Prostate gland (tissue), 2 donors: ENCODE measurements around the gene WDR43. TPM values are rescaled to one million over a fixed set of nuclear protein-coding genes. Genes with fewer than 3 reads are reported as not detected.

Experiments used
- DNase-seq: peaks from one replicate; pipeline ENCODE4 v3.0.0-alpha.2; 2019; ENCODE audit warnings: low spot score
- H3K27ac ChIP-seq, 2 donors: fragments of 200-600 bp; sonication (generic); 2 replicates each; pipeline ENCODE4 v1.5.1; 2017 to 2019
- H3K27me3 ChIP-seq: fragments of 200-600 bp; sonication (generic); replicated peaks from 2 replicates; pipeline ENCODE4 v1.5.1; 2019; ENCODE audit not compliant: insufficient read depth
- H3K36me3 ChIP-seq, 2 donors: fragments of 200-600 bp; sonication (generic); 1 replicate in 1 of 2; 2 replicates in 1 of 2; pipeline versions ENCODE4 v1.5.1 to v1.8.1; 2017 to 2019
- H3K4me1 ChIP-seq: fragments of 200-600 bp; sonication (generic); replicated peaks from 2 replicates; pipeline ENCODE4 v1.5.1; 2019
- H3K4me3 ChIP-seq, 2 donors: fragments of 200-600 bp; sonication (generic); 2 replicates each; pipeline ENCODE4 v1.5.1; 2017 to 2019
- H3K9me3 ChIP-seq: fragments of 200-600 bp; sonication (generic); 2 replicates; pipeline ENCODE4 v1.5.1; 2017
- POLR2A ChIP-seq: fragments of 450-650 bp; IDR thresholded peaks from one replicate; pipeline ENCODE4 v1.6.1; 2016; ENCODE audit warnings: antibody characterized with exemption, mild to moderate bottlenecking
- POLR2AphosphoS5 ChIP-seq: sonication (generic); formaldehyde crosslinking; IDR thresholded peaks from one replicate; pipeline ENCODE4 v1.6.1; 2017; ENCODE audit warnings: antibody characterized with exemption
- WGBS: methylation state at CpG from one replicate; pipeline ENCODE4 v1.1.5; 2018; 5-methylcytosine and 5-hydroxymethylcytosine counted together
- intact Hi-C: fragments of 100-400 bp; cut with DNase I; formaldehyde crosslinking; loops from one replicate; pipeline ENCODE4 v1.14.2; 2022
- total RNA-seq, 2 donors: library from RNA; depleted of rRNA; stranded (reverse); fragments of >200 nt; gene quantifications; one replicate each; pipeline ENCODE4 v1.1.0, GENCODE V29; 2016
- TF ChIP-seq, protein P1 (sequence below), 4 experiments: fragments of 200-600 bp in 2 of 4; fragments of 450-650 bp in 2 of 4; sonication (generic) in 2 of 4; IDR thresholded peaks; 1 replicate in 3 of 4; 2 replicates in 1 of 4; pipeline ENCODE4 v1.5.1; 2016 to 2019; ENCODE audit warnings: antibody characterized with exemption in 4 of 4, mild to moderate bottlenecking in 2 of 4, moderate library complexity in 2 of 4

Gene WDR43
- total RNA-seq, 2 donors from 2014 or later: 30.6 to 36.9 TPM

DNA sequence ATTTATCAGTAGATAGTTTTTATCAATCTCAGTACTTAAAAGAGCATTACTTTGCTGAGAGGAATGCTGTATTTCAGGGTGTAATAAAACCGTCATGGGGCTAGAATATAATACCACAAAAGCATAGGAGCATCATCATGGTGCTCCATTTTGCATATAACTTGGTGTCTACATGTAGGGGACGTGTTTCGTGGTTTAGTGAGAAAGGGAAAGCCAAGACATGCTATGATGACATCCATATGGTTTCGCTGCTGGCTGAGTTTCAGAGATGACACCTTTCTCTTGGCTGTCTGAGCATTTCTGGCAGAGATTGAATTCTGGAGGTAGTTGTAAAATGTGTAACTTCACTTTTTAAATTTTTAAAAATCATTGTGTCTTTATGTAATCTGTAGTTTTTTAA lies 32.4 kb downstream of the WDR43 start:
- Histone ChIP-seq H3K27ac (no peak overlapping the region), H3K4me1 (no peaks in the 10 kb centered on the region), H3K27me3 (no peaks in the 10 kb centered on the region), H3K4me3 (no peak overlapping the region), H3K9me3 (no peaks in the 10 kb centered on the region), H3K36me3 (no peaks in the 10 kb centered on the region)
- intact Hi-C loops: no loop called here
- 82% methylated on average over 4 of the region's 4 CpGs for WGBS
- DNase-seq: no peak
- TF ChIP-seq, protein P1, sequence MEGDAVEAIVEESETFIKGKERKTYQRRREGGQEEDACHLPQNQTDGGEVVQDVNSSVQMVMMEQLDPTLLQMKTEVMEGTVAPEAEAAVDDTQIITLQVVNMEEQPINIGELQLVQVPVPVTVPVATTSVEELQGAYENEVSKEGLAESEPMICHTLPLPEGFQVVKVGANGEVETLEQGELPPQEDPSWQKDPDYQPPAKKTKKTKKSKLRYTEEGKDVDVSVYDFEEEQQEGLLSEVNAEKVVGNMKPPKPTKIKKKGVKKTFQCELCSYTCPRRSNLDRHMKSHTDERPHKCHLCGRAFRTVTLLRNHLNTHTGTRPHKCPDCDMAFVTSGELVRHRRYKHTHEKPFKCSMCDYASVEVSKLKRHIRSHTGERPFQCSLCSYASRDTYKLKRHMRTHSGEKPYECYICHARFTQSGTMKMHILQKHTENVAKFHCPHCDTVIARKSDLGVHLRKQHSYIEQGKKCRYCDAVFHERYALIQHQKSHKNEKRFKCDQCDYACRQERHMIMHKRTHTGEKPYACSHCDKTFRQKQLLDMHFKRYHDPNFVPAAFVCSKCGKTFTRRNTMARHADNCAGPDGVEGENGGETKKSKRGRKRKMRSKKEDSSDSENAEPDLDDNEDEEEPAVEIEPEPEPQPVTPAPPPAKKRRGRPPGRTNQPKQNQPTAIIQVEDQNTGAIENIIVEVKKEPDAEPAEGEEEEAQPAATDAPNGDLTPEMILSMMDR (IDR thresholded peaks at IDR 0.05): no peak
- TF ChIP-seq POLR2A (no peak), POLR2AphosphoS5 (no peak)

DNA sequence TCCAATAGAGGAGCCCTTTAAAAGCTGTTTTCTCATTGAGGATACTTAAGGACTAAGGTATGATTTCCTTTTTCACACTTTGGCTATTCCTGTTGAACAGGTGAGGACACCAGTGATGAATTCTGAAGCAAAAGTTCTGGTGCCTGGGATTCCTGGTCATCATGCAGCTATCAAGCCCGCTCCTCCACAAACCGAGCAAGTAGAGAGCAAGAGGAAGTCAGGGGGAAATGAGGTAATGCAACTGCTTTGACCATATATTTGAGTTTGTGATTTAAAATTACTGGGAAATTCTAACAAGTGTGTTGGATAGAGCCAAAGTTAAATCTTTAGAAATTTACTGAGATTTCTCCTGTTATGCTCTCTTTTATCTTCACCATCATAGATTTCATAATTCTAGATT lies 33.0 kb downstream of the WDR43 start:
- no peak overlapping the region for H3K27ac ChIP-seq
- H3K27me3 ChIP-seq: no peaks in the 10 kb centered on the region
- no peaks in the 10 kb centered on the region for H3K9me3 ChIP-seq
- no peak overlapping the region for H3K4me3 ChIP-seq
- WGBS: 88% methylated on average over 2 of the region's 2 CpGs
- no peak for DNase-seq
- no peak for TF ChIP-seq POLR2AphosphoS5
- TF ChIP-seq, protein P1 (IDR thresholded peaks at IDR 0.05): no peak
- no peak for TF ChIP-seq POLR2A
- no peaks in the 10 kb centered on the region for H3K4me1 ChIP-seq
- intact Hi-C loops: no loop called here
- no peaks in the 10 kb centered on the region for H3K36me3 ChIP-seq

DNA sequence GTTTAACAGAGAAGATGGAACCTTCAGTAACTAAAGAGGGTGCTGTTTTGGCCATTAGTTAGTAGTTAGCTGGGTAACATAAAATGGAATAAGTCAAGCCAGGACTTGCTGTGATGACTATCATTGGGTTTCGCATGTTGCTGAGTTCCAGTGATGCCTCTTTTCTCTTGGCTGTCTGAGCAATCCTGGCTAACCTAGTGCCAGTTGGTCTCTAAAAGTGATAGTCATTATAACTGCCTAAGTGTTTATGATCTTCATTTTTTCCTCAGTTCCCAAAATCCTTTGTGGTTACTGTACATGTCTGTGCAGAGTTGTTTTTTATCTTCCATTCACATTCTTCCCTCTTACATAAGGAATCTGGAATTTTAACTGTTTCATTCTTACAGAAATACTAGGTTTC lies 33.4 kb downstream of the WDR43 start:
- Histone ChIP-seq H3K9me3 (no peaks in the 10 kb centered on the region), H3K36me3 (no peaks in the 10 kb centered on the region), H3K4me1 (no peaks in the 10 kb centered on the region), H3K27me3 (no peaks in the 10 kb centered on the region), H3K27ac (no peak overlapping the region), H3K4me3 (no peak overlapping the region)
- intact Hi-C loops: no loop called here
- 86% methylated on average over 1 of the region's 1 CpG for WGBS
- DNase-seq: no peak
- TF ChIP-seq POLR2AphosphoS5: no peak
- TF ChIP-seq POLR2A: no peak
- TF ChIP-seq, protein P1 (IDR thresholded peaks at IDR 0.05): no peak

DNA sequence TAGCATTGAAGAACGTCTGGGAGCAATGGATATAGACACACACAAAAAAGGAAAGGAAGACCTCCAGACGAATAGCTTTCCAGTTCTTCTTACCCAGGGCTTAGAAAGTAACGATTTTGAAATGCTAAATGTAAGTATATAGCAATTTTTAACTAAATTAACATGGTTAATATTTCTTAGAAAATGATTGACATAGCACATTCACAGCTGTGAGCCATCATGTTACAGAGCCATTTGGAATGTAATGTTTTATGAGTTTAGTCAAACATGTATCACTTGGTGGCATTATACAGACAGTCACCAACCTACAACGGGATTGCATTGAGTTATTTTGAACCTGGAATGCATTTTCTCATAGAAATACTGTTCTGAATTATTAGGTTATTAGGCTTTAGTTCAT lies 35.1 kb downstream of the WDR43 start:
- H3K27ac ChIP-seq: no peak overlapping the region
- 88% methylated on average over 4 of the region's 4 CpGs for WGBS
- no peaks in the 10 kb centered on the region for H3K9me3 ChIP-seq
- H3K4me1 ChIP-seq: no peaks in the 10 kb centered on the region
- no peak for DNase-seq
- H3K27me3 ChIP-seq: no peaks in the 10 kb centered on the region
- intact Hi-C loops: no loop called here
- no peak for TF ChIP-seq POLR2AphosphoS5
- TF ChIP-seq POLR2A: no peak
- TF ChIP-seq, protein P1 (IDR thresholded peaks at IDR 0.05): no peak
- no peak overlapping the region for H3K4me3 ChIP-seq
- H3K36me3 ChIP-seq: no peaks in the 10 kb centered on the region

DNA sequence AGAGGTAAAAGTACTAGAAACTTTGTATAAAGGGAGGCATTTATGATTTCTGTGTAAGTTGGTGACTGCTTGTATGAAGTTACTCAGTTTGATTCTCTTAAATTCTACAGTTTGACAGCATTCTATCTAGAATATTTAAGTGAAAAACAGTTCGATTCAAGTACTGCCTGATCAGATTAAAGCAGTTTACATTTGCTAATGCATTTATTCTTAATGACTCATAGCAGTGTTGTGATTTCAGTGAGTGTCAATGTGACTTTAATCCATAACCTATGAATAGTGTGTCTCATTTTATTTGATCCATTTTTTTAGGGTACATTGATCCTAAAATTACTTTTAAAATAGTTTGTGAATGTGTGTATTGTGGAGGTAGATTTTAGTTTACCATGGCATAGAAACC lies 35.7 kb downstream of the WDR43 start:
- Histone ChIP-seq H3K36me3 (no peaks in the 10 kb centered on the region), H3K4me1 (no peaks in the 10 kb centered on the region), H3K4me3 (no peak overlapping the region), H3K27me3 (no peaks in the 10 kb centered on the region), H3K9me3 (no peaks in the 10 kb centered on the region), H3K27ac (no peak overlapping the region)
- intact Hi-C loops: no loop called here
- TF ChIP-seq POLR2A (no peak), POLR2AphosphoS5 (no peak)
- TF ChIP-seq, protein P1 (IDR thresholded peaks at IDR 0.05): no peak
- WGBS: 87% methylated on average over 1 of the region's 1 CpG
- DNase-seq: no peak
